ENCODE results near the gene MRPL12.
"Not testable (repeated sequence)": the region's sequence is repeated elsewhere in the genome, so short reads cannot be mapped to it uniquely, and the experiment has no call there.

MRPL12 gene

GRCh38 chr17:81702934-81703746 lies at the start of gene MRPL12:
Gene MRPL12, plus strand, starts transcription at chr17:81703367. Its CDS starts 135 bp downstream, at chr17:81703502.
- DNase-seq, result peak; percentile 88

- DNase-seq, result no peak
Observed at GRCh38 chr17:81655378-81656117, 47.6 kb upstream of the MRPL12 start.

GRCh38 chr17:81656118-81656743 lies 46.9 kb upstream of the MRPL12 start, which contains the start of gene PDE6G:
Gene PDE6G, minus strand, starts transcription at chr17:81656542. Its CDS starts 3,237 bp downstream, at chr17:81653305.
- no peak for DNase-seq

- DNase-seq, result no peak
Observed at GRCh38 chr17:81656835-81657234, 46.3 kb upstream of the MRPL12 start.

GRCh38 chr17:81659038-81659437 lies 44.1 kb upstream of the MRPL12 start:
- DNase-seq, result no peak

- DNase-seq, result no peak
Observed at GRCh38 chr17:81660441-81660840, 42.7 kb upstream of the MRPL12 start.

GRCh38 chr17:81662002-81662401 lies 41.2 kb upstream of the MRPL12 start:
- DNase-seq, result no peak

GRCh38 chr17:81664051-81664470 lies 39.1 kb upstream of the MRPL12 start:
- DNase-seq, result no peak

- DNase-seq, result peak; percentile 59
Observed at GRCh38 chr17:81665205-81666091, 37.7 kb upstream of the MRPL12 start.

- no peak for DNase-seq
Observed at GRCh38 chr17:81666092-81666341, 37.1 kb upstream of the MRPL12 start.

GRCh38 chr17:81666342-81667191 lies 36.6 kb upstream of the MRPL12 start, which contains the start of the genes CCDC137 and OXLD1:
Gene CCDC137, plus strand, starts transcription at chr17:81666737. Its CDS starts 30 bp downstream, at chr17:81666767.
Gene OXLD1, minus strand, starts transcription at chr17:81666605. Its CDS starts 28 bp downstream, at chr17:81666577.
- DNase-seq, result peak; percentile 92

GRCh38 chr17:81667754-81668153 lies 35.4 kb upstream of the MRPL12 start:
- no peak for DNase-seq

- no peak for DNase-seq
Observed at GRCh38 chr17:81672504-81672903, 30.7 kb upstream of the MRPL12 start.

- no peak for DNase-seq
Observed at GRCh38 chr17:81672954-81673353, 30.2 kb upstream of the MRPL12 start.

- DNase-seq, result no peak
Observed at GRCh38 chr17:81673561-81674258, 29.5 kb upstream of the MRPL12 start.

GRCh38 chr17:81675515-81676221 lies 27.5 kb upstream of the MRPL12 start:
- DNase-seq, result not testable (repeated sequence)

GRCh38 chr17:81676906-81677305 lies 26.3 kb upstream of the MRPL12 start:
- DNase-seq, result peak; percentile 27

- DNase-seq, result no peak
Observed at GRCh38 chr17:81680150-81680549, 23.0 kb upstream of the MRPL12 start.

- DNase-seq, result no peak
Observed at GRCh38 chr17:81681672-81682071, 21.5 kb upstream of the MRPL12 start.

- no peak for DNase-seq
Observed at GRCh38 chr17:81682565-81683207, 20.5 kb upstream of the MRPL12 start.

Data from SHP77 treated with DMSO at 0.1 percent for 48 hours (cell line).